HepG2 (cell line): ENCODE measurements around the gene GCNT2. TPM values are rescaled to one million over a fixed set of nuclear protein-coding genes. Genes with fewer than 3 reads are reported as not detected.

Experiments used
- CBX5 ChIP-seq: sonication (generic); formaldehyde crosslinking; IDR thresholded peaks from 2 replicates; pipeline ENCODE4 v1.4.0; 2020; ENCODE audit warnings: missing genetic modification reagents, borderline replicate concordance
- EHMT2 ChIP-seq: fragments of 200-600 bp; sonication (generic); IDR thresholded peaks from 2 replicates; pipeline ENCODE4 v1.7.0; 2017; ENCODE audit warnings: antibody characterized with exemption, low read depth, low read length, borderline replicate concordance
- ELF3 ChIP-seq: IDR thresholded peaks from 2 replicates; pipeline ENCODE4 v1.6.1; 2016; ENCODE audit warnings: missing genetic modification reagents, missing compliant biosample characterization
- IRF2 ChIP-seq: IDR thresholded peaks from 2 replicates; pipeline ENCODE4 v1.6.1; 2018; ENCODE audit warnings: missing genetic modification reagents, missing compliant biosample characterization
- KAT8 ChIP-seq: IDR thresholded peaks from 2 replicates; pipeline ENCODE4 v1.6.1; 2016; ENCODE audit warnings: missing genetic modification reagents, missing compliant biosample characterization
- KMT2B ChIP-seq: IDR thresholded peaks from 2 replicates; pipeline ENCODE4 v1.6.1; 2016; ENCODE audit warnings: missing genetic modification reagents, missing compliant biosample characterization
- NFIC ChIP-seq: IDR thresholded peaks from 2 replicates; pipeline ENCODE4 v1.6.1; 2012; ENCODE audit warnings: mild to moderate bottlenecking, low read length, inconsistent platforms
- RXRA ChIP-seq: sonication (generic); formaldehyde crosslinking; IDR thresholded peaks from 2 replicates; pipeline ENCODE4 v1.5.1; 2020; ENCODE audit warnings: missing genetic modification reagents
- SALL1 ChIP-seq: sonication (generic); formaldehyde crosslinking; IDR thresholded peaks from 2 replicates; pipeline ENCODE4 v1.8.0; 2022; ENCODE audit warnings: mild to moderate bottlenecking, missing genetic modification reagents
- TBL1XR1 ChIP-seq: fragments of 150-350 bp; IDR thresholded peaks from 2 replicates; pipeline ENCODE4 v1.6.1; 2014; ENCODE audit warnings: borderline replicate concordance, low read length; ENCODE audit not compliant: partially characterized antibody
- TSC22D2 ChIP-seq: sonication (generic); formaldehyde crosslinking; IDR thresholded peaks from 2 replicates; pipeline ENCODE4 v1.5.1; 2020; ENCODE audit warnings: missing genetic modification reagents, mild to moderate bottlenecking, borderline replicate concordance
- ZFP90 ChIP-seq: sonication (generic); formaldehyde crosslinking; IDR thresholded peaks from 2 replicates; pipeline ENCODE4 v1.8.0; 2022; ENCODE audit warnings: missing genetic modification reagents, mild to moderate bottlenecking, inconsistent platforms, borderline replicate concordance
- ZNF501 ChIP-seq: sonication (generic); formaldehyde crosslinking; IDR thresholded peaks from 2 replicates; pipeline ENCODE4 v1.5.1; 2020; ENCODE audit warnings: mild to moderate bottlenecking, moderate library complexity, missing genetic modification reagents
- ZNF850 ChIP-seq: sonication (generic); formaldehyde crosslinking; conservative IDR thresholded peaks from 2 replicates; pipeline ENCODE4 v1.9.0; 2021; ENCODE audit warnings: mild to moderate bottlenecking, missing genetic modification reagents
- ZNF879 ChIP-seq: sonication (generic); formaldehyde crosslinking; IDR thresholded peaks from 2 replicates; pipeline ENCODE4 v1.8.1; 2023; ENCODE audit warnings: missing genetic modification reagents
- polyA plus RNA-seq, 8 experiments: library from polyadenylated mRNA; depleted of rRNA in 3 of 8; stranded (reverse) in 7 of 8; unstranded in 1 of 8; fragments of >200 nt; fragmentation: Illumina TruSeq in 4 of 8; extraction: Trizol in 4 of 8; gene quantifications; 2 replicates each; pipeline versions ENCODE4 v1.2.1 to v1.2.3, GENCODE V29; 2011 to 2016; ENCODE audit warnings: low read depth in 4 of 8, missing spikeins in 1 of 8, mixed read lengths in 1 of 8; ENCODE audit not compliant: insufficient read depth in 1 of 8
- total RNA-seq, 5 experiments: library from RNA; depleted of rRNA; stranded (reverse); fragments of >200 nt; fragmentation: Illumina TruSeq; extraction: Trizol; gene quantifications; 2 replicates each; pipeline ENCODE4 v1.2.3, GENCODE V29; 2016; ENCODE audit warnings: low read depth in 1 of 5
- TF ChIP-seq, protein P1 (sequence below): sonication (generic); formaldehyde crosslinking; IDR thresholded peaks from 2 replicates; pipeline ENCODE4 v1.4.0; 2020; ENCODE audit warnings: missing genetic modification reagents
- TF ChIP-seq, protein P2 (sequence below): sonication (generic); formaldehyde crosslinking; IDR thresholded peaks from 2 replicates; pipeline ENCODE4 v1.9.0; 2021; ENCODE audit warnings: mild to moderate bottlenecking, missing genetic modification reagents
- TF ChIP-seq, protein P3 (sequence below): sonication (generic); formaldehyde crosslinking; IDR thresholded peaks from 2 replicates; pipeline ENCODE4 v1.5.0; 2020; ENCODE audit warnings: mild to moderate bottlenecking, missing genetic modification reagents
- TF ChIP-seq, protein P4 (sequence below): sonication (generic); formaldehyde crosslinking; IDR thresholded peaks from 2 replicates; pipeline ENCODE4 v1.5.0; 2020; ENCODE audit warnings: missing genetic modification reagents

Gene GCNT2
- total and polyA plus RNA-seq, 2 of the 13 experiments (the other 11 are each of a cell fraction or from before 2014, with no cell fraction given): 11.8 to 31.9 TPM

DNA sequence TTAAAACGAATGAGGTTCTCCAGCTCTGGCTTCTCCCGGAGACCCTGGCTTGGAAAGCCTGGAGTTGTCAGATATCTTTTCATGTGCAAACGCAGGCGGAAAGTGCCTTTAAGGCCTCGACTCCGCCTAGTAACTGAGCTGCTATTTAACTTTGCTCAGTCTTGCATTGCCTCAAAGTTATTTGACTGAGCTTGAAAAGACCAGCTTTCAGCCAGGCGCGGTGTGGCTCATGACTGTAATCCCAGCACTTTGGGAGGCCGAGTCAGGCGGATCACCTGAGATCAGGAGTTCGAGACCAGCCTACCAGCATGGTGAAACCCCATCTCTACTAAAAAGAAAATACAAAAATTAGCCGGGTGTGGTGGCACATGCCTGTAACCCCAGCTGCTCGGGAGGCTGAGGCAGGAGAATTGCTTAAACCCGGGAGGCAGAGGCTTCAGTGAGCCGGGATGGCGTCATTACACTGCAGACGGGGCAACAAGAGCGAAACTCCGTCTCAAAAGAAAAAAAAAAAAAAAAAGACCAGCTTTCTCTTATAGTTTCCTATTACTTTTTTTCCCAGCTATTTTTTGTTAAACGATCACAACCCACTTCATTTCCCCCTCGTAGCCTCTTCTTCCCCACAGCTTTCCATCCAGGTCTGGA lies 1.9 kb downstream of the GCNT2 start (continued):
- TF ChIP-seq ZNF879 (CRISPR knock-in tag): no peak
- TF ChIP-seq KAT8: peak; percentile 61; the same call in 1 of the 2 replicates
- TF ChIP-seq, protein P1, sequence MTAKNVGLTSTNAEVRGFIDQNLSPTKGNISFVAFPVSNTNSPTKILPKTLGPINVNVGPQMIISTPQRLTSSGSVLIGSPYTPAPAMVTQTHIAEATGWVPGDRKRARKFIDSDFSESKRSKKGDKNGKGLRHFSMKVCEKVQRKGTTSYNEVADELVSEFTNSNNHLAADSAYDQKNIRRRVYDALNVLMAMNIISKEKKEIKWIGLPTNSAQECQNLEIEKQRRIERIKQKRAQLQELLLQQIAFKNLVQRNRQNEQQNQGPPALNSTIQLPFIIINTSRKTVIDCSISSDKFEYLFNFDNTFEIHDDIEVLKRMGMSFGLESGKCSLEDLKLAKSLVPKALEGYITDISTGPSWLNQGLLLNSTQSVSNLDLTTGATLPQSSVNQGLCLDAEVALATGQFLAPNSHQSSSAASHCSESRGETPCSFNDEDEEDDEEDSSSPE (CRISPR knock-in tag): peak; percentile 36; the same call in 1 of the 2 replicates
- TF ChIP-seq, protein P2, sequence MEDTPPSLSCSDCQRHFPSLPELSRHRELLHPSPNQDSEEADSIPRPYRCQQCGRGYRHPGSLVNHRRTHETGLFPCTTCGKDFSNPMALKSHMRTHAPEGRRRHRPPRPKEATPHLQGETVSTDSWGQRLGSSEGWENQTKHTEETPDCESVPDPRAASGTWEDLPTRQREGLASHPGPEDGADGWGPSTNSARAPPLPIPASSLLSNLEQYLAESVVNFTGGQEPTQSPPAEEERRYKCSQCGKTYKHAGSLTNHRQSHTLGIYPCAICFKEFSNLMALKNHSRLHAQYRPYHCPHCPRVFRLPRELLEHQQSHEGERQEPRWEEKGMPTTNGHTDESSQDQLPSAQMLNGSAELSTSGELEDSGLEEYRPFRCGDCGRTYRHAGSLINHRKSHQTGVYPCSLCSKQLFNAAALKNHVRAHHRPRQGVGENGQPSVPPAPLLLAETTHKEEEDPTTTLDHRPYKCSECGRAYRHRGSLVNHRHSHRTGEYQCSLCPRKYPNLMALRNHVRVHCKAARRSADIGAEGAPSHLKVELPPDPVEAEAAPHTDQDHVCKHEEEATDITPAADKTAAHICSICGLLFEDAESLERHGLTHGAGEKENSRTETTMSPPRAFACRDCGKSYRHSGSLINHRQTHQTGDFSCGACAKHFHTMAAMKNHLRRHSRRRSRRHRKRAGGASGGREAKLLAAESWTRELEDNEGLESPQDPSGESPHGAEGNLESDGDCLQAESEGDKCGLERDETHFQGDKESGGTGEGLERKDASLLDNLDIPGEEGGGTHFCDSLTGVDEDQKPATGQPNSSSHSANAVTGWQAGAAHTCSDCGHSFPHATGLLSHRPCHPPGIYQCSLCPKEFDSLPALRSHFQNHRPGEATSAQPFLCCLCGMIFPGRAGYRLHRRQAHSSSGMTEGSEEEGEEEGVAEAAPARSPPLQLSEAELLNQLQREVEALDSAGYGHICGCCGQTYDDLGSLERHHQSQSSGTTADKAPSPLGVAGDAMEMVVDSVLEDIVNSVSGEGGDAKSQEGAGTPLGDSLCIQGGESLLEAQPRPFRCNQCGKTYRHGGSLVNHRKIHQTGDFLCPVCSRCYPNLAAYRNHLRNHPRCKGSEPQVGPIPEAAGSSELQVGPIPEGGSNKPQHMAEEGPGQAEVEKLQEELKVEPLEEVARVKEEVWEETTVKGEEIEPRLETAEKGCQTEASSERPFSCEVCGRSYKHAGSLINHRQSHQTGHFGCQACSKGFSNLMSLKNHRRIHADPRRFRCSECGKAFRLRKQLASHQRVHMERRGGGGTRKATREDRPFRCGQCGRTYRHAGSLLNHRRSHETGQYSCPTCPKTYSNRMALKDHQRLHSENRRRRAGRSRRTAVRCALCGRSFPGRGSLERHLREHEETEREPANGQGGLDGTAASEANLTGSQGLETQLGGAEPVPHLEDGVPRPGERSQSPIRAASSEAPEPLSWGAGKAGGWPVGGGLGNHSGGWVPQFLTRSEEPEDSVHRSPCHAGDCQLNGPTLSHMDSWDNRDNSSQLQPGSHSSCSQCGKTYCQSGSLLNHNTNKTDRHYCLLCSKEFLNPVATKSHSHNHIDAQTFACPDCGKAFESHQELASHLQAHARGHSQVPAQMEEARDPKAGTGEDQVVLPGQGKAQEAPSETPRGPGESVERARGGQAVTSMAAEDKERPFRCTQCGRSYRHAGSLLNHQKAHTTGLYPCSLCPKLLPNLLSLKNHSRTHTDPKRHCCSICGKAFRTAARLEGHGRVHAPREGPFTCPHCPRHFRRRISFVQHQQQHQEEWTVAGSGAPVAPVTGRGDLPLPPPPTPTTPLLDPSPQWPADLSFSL: no peak
- TF ChIP-seq, protein P3, sequence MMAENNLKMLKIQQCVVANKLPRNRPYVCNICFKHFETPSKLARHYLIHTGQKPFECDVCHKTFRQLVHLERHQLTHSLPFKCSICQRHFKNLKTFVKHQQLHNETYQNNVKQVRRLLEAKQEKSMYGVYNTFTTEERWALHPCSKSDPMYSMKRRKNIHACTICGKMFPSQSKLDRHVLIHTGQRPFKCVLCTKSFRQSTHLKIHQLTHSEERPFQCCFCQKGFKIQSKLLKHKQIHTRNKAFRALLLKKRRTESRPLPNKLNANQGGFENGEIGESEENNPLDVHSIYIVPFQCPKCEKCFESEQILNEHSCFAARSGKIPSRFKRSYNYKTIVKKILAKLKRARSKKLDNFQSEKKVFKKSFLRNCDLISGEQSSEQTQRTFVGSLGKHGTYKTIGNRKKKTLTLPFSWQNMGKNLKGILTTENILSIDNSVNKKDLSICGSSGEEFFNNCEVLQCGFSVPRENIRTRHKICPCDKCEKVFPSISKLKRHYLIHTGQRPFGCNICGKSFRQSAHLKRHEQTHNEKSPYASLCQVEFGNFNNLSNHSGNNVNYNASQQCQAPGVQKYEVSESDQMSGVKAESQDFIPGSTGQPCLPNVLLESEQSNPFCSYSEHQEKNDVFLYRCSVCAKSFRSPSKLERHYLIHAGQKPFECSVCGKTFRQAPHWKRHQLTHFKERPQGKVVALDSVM: peak; percentile 55; the same call in 1 of the 2 replicates
- peak; percentile 58 for TF ChIP-seq SALL1 (CRISPR knock-in tag)
- peak; percentile 59; the same call in 1 of the 2 replicates for TF ChIP-seq RXRA (CRISPR knock-in tag)
- peak; percentile 40; the same call in 1 of the 2 replicates for TF ChIP-seq IRF2 (CRISPR knock-in tag)
- no peak for TF ChIP-seq ZNF850
- TF ChIP-seq ZNF501: peak; percentile 65; the same call in 1 of the 2 replicates
- peak; percentile 41 for TF ChIP-seq ELF3 (CRISPR knock-in tag)
- TF ChIP-seq TBL1XR1: no peak
- TF ChIP-seq, protein P4, sequence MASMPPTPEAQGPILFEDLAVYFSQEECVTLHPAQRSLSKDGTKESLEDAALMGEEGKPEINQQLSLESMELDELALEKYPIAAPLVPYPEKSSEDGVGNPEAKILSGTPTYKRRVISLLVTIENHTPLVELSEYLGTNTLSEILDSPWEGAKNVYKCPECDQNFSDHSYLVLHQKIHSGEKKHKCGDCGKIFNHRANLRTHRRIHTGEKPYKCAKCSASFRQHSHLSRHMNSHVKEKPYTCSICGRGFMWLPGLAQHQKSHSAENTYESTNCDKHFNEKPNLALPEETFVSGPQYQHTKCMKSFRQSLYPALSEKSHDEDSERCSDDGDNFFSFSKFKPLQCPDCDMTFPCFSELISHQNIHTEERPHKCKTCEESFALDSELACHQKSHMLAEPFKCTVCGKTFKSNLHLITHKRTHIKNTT (CRISPR knock-in tag): 0 out of 2 replicates have a peak, but pooled peaks have one; percentile 25
- TF ChIP-seq CBX5 (CRISPR knock-in tag): 0 out of 2 replicates have a peak, but pooled peaks have one; percentile 50
- TF ChIP-seq ZFP90 (CRISPR knock-in tag): 0 out of 2 replicates have a peak, but pooled peaks have one; percentile 30
- 0 out of 2 replicates have a peak, but pooled peaks have one; percentile 48 for TF ChIP-seq KMT2B (CRISPR knock-in tag)
- peak; percentile 25; the same call in 1 of the 2 replicates for TF ChIP-seq TSC22D2 (CRISPR knock-in tag)
- TF ChIP-seq NFIC: no peak
- peak; percentile 30; the same call in 1 of the 2 replicates for TF ChIP-seq EHMT2
